PC-3 (cell line): ENCODE results near the gene PNCK. TPM values are rescaled to one million over a fixed set of nuclear protein-coding genes. Genes with fewer than 3 reads are reported as not detected.

Experiments
- ATAC-seq: fragments of 200-7000 bp; cut with Tn5 transposase; 2 replicates; pipeline ENCODE4 v1.9.1; 2020; ENCODE audit warnings: mild to moderate bottlenecking, moderate library complexity
- BruUV-seq: library from RNA; stranded (reverse); fragments of 400-500 nt; replicated peaks from 2 replicates; lab custom pipeline; 2021; lab: Mats Ljungman, UMichigan
- CTCF ChIA-PET: fragments of 300-600 bp; sonication (Branson Sonifier 250); formaldehyde crosslinking; loops from one replicate; lab custom pipeline; 2022; ENCODE audit warnings: antibody characterized with exemption; lab: Charles Lee
- POLR2A ChIA-PET: fragments of 300-600 bp; sonication (Branson Sonifier 250); formaldehyde crosslinking; loops from one replicate; lab custom pipeline; 2022; ENCODE audit warnings: antibody characterized with exemption; ENCODE audit not compliant: unreplicated experiment; lab: Charles Lee
- DNase-seq: peaks from one replicate; pipeline ENCODE4 v3.0.0-alpha.2; 2015
- H2AFZ ChIP-seq: fragments of 300-600 bp; sonication (generic); 2 replicates; pipeline ENCODE4 v1.6.0; 2016; ENCODE audit warnings: antibody characterized with exemption, low read length
- H3F3A ChIP-seq: fragments of 300-600 bp; sonication (generic); one replicate; pipeline ENCODE4 v1.6.0; 2017; ENCODE audit warnings: antibody characterized with exemption, low read length, control low read depth, mild to moderate bottlenecking; ENCODE audit not compliant: unreplicated experiment
- H3K27ac ChIP-seq: fragments of 300-600 bp; sonication (generic); 2 replicates; pipeline ENCODE4 v1.5.1; 2016; ENCODE audit warnings: mild to moderate bottlenecking, low read length
- H3K27me3 ChIP-seq: fragments of 300-600 bp; sonication (generic); 2 replicates; pipeline ENCODE4 v1.6.1; 2016; ENCODE audit warnings: low read length, mixed read lengths
- H3K36me3 ChIP-seq: fragments of 300-600 bp; sonication (generic); 2 replicates; pipeline ENCODE4 v1.6.1; 2016; ENCODE audit warnings: low read depth, mixed run types, low read length, mixed read lengths
- H3K4me1 ChIP-seq: fragments of 300-600 bp; sonication (generic); 2 replicates; pipeline ENCODE4 v1.5.1; 2016; ENCODE audit warnings: low read length; ENCODE audit not compliant: insufficient read depth
- H3K4me2 ChIP-seq: fragments of 300-600 bp; sonication (generic); 2 replicates; pipeline ENCODE4 v1.6.0; 2016; ENCODE audit warnings: low read length
- H3K4me3 ChIP-seq: fragments of 300-600 bp; sonication (generic); 2 replicates; pipeline ENCODE4 v1.5.1; 2016; ENCODE audit warnings: mild to moderate bottlenecking, low read length, mixed read lengths
- H3K79me2 ChIP-seq: fragments of 300-600 bp; sonication (generic); 2 replicates; pipeline ENCODE4 v1.6.1; 2017; ENCODE audit warnings: low read length, mixed read lengths
- H3K9ac ChIP-seq: fragments of 300-600 bp; sonication (generic); 2 replicates; pipeline ENCODE4 v1.6.0; 2016; ENCODE audit warnings: mild to moderate bottlenecking, low read length
- H3K9me2 ChIP-seq: fragments of 300-600 bp; sonication (generic); replicated peaks from 2 replicates; pipeline ENCODE4 v1.6.1; 2016; ENCODE audit warnings: mixed run types, low read length, mixed read lengths
- H3K9me3 ChIP-seq: fragments of 300-600 bp; sonication (generic); 2 replicates; pipeline ENCODE4 v1.6.1; 2016; ENCODE audit warnings: low read length, mixed read lengths
- H4K20me1 ChIP-seq: fragments of 300-600 bp; sonication (generic); 2 replicates; pipeline ENCODE4 v1.6.1; 2016; ENCODE audit warnings: low read length, mixed read lengths
- CTCF ChIP-seq: fragments of 300-600 bp; sonication (generic); conservative IDR thresholded peaks from 2 replicates; pipeline ENCODE4 v1.5.1; 2017; ENCODE audit warnings: antibody characterized with exemption, low read depth, mild to moderate bottlenecking, low read length
- EZH2 ChIP-seq: fragments of 300-600 bp; sonication (generic); IDR thresholded peaks from one replicate; pipeline ENCODE4 v1.6.1; 2017; ENCODE audit warnings: antibody characterized with exemption, mild to moderate bottlenecking, low read length; ENCODE audit not compliant: unreplicated experiment
- EZH2phosphoT487 ChIP-seq: fragments of 300-600 bp; sonication (generic); IDR thresholded peaks from 2 replicates; pipeline ENCODE4 v1.6.1; 2018; ENCODE audit warnings: mild to moderate bottlenecking, antibody characterized with exemption, low read length, borderline replicate concordance
- intact Hi-C: fragments of 100-400 bp; cut with micrococcal nuclease; formaldehyde crosslinking; loops from 2 replicates; pipeline ENCODE4 v1.9.0; 2023
- total RNA-seq: library from RNA; depleted of rRNA; stranded (reverse); fragments of >200 nt; gene quantifications from 2 replicates; pipeline ENCODE4 v1.2.3, GENCODE V29; 2014

PNCK gene
- total RNA-seq, 1 experiment from 2014 or later: 1.0 TPM

- Histone ChIP-seq H3K4me1 (no peaks in the 10 kb centered on the region), H4K20me1 (no peaks in the 10 kb centered on the region), H3K4me3 (no peak overlapping the region), H2AFZ (no peak overlapping the region), H3K9ac (no peak overlapping the region), H3F3A (no peaks in the 10 kb centered on the region), H3K27me3 (peaks cover 11% of the 10 kb centered on the region), H3K36me3 (no peaks in the 10 kb centered on the region), H3K4me2 (no peak overlapping the region), H3K79me2 (no peaks in the 10 kb centered on the region), H3K9me3 (no peaks in the 10 kb centered on the region), H3K27ac (no peak overlapping the region), H3K9me2 (no peaks in the 10 kb centered on the region)
- no peak for DNase-seq
- TF ChIP-seq CTCF (no peak), EZH2phosphoT487 (no peak), EZH2 (no peak)
- CTCF ChIA-PET: no interaction called here
- ATAC-seq: no peak
- POLR2A ChIA-PET: no interaction called here
- intact Hi-C loops: no loop called here
- BruUV-seq: no TSS peak
Observed at GRCh38 chrX:153638436-153639176, 35.0 kb downstream of the PNCK start.

DNA sequence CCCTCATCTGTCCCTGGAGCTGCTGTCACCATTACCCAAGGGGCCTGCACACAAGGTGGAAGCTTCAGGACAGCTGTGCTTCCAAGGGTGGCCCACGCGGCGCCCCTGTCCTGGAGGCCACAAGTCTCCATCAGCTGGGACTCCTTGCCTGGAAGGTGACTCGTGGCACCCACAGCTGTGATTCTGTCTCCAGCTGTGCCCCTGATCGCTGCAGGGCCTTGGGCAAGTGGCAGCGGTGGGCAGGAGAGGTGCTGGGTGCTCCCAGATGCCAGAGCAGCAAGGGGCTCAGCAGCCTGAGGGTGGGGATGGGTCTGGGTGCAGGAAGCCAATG is 35.6 kb downstream of the PNCK start:
- BruUV-seq: no TSS peak
- Histone ChIP-seq H3K79me2 (no peaks in the 10 kb centered on the region), H3K27me3 (peaks cover 5% of the 10 kb centered on the region), H3K4me3 (no peak overlapping the region), H3F3A (no peaks in the 10 kb centered on the region), H3K36me3 (no peaks in the 10 kb centered on the region), H3K27ac (no peak overlapping the region), H3K9me3 (no peaks in the 10 kb centered on the region), H4K20me1 (no peaks in the 10 kb centered on the region), H3K4me2 (no peak overlapping the region), H3K9ac (no peak overlapping the region), H3K9me2 (no peaks in the 10 kb centered on the region), H3K4me1 (no peaks in the 10 kb centered on the region), H2AFZ (no peak overlapping the region)
- TF ChIP-seq EZH2: no peak
- TF ChIP-seq EZH2phosphoT487: no peak
- intact Hi-C loops: no loop called here
- no peak for ATAC-seq
- ChIA-PET POLR2A (no interaction called here), CTCF (no interaction called here)
- DNase-seq: no peak

DNA sequence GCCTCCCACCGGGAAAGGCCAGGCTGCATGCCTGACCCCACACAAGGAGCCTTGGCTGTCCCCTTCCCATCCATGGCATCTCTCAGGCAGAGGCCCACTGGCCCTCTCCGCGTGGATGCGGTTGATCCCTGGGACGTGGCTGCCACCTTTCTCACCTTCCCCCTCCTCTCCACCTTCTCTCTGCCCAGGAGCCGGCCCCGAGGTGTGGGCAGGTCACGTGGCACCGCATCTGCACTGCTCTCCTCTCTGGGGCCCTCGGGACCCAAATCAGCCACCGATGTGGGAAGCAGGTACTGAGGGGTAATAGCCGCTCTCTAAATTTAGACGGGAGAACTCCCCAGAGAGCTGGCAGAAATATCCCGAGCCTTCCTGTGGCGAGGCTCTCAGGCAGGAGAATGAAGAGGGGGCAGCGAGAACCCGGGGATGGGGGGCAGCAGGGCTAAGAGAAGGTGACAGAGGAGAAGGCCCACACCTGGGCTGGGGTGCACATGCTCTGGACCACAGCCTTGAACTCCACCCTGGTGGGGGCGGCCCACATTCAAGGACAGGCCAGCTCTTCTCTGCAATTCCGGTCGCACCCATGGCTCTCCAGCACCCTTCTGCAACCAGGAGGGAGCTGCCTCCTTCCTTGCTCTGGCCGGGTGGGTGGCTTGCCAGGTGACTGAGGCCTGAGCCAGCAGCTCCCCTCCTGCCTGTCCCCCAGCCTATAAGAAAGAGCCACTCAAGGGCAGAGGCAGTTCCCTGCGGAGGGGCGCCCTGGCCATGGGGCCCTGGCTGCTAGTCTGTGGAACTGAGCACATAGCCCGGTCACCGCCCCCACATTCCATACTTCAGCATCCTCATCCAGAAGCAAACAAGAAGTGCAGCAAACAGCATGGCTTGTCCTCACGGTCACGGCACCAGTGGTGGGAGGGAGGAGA is 36.2 kb downstream of the PNCK start:
- TF ChIP-seq CTCF (no peak), EZH2 (no peak), EZH2phosphoT487 (no peak)
- Histone ChIP-seq H3K27ac (no peak overlapping the region), H3K4me1 (no peaks in the 10 kb centered on the region), H3K9me2 (no peaks in the 10 kb centered on the region), H2AFZ (no peak overlapping the region), H3F3A (no peaks in the 10 kb centered on the region), H3K79me2 (no peaks in the 10 kb centered on the region), H3K36me3 (no peaks in the 10 kb centered on the region), H3K9me3 (no peaks in the 10 kb centered on the region), H4K20me1 (no peaks in the 10 kb centered on the region), H3K4me3 (no peak overlapping the region), H3K27me3 (no peaks in the 10 kb centered on the region; the same call in 1 of the 2 replicates), H3K4me2 (no peak overlapping the region), H3K9ac (no peak overlapping the region)
- ATAC-seq: no peak
- intact Hi-C loops: no loop called here
- DNase-seq: no peak
- ChIA-PET CTCF (no interaction called here), POLR2A (no interaction called here)
- BruUV-seq: no TSS peak
